Heart left ventricle (tissue), 13 donors: ENCODE data around the gene WDR35.

Source experiments
- POLR2A ChIP-seq, 2 donors: fragments of 450-650 bp; IDR thresholded peaks; one replicate each; pipeline ENCODE4 v1.6.1; 2017; ENCODE audit warnings: antibody characterized with exemption in 2 of 2, mild to moderate bottlenecking in 2 of 2, moderate library complexity in 2 of 2
- TF ChIP-seq, protein P1 (sequence below), 12 donors: fragments of 200-600 bp; sonication (generic) in 4 of 12; IDR thresholded peaks; one replicate each; pipeline versions ENCODE4 v1.5.0 to v1.8.0; 2018 to 2022; ENCODE audit warnings: antibody characterized with exemption in 12 of 12, mild to moderate bottlenecking in 5 of 12
- donor health status: ischemic (EF 13 %, LVEDD 7.1; RV severe dilation, severe dysfunction).
- donor health status: DM: no; HTN: yes; CAD: no.
- donor health status: DM: no; HTN: no; CAD: no.
- donor health status: ischemic (EF 25% LVEDD 6.9; RV normal size, moderate dysfunction).
- donor health status: ischemic (EF 25% LVEDD 5.7; RV mildly dilated, moderate dysfunction).
- donor health status: ischemic (EF 35%, LVEDD 5.7; RV mildly dilated, moderate dysfunction).
- donor health status: nonischemic (EF 11% LVEDD 7.7; RV severe dilation, severe dysfunction).
- donor health status: DM: yes; HTN: yes; CAD: no.
- donor health status: PGD.
- donor health status: ischemic (EF 29% LVEDD 5.4; RV normal size, mild dysfunction).
- donor health status: nonischemic (EF 23%, LVEDD 6.1; RV moderate dilation, normal function).

DNA sequence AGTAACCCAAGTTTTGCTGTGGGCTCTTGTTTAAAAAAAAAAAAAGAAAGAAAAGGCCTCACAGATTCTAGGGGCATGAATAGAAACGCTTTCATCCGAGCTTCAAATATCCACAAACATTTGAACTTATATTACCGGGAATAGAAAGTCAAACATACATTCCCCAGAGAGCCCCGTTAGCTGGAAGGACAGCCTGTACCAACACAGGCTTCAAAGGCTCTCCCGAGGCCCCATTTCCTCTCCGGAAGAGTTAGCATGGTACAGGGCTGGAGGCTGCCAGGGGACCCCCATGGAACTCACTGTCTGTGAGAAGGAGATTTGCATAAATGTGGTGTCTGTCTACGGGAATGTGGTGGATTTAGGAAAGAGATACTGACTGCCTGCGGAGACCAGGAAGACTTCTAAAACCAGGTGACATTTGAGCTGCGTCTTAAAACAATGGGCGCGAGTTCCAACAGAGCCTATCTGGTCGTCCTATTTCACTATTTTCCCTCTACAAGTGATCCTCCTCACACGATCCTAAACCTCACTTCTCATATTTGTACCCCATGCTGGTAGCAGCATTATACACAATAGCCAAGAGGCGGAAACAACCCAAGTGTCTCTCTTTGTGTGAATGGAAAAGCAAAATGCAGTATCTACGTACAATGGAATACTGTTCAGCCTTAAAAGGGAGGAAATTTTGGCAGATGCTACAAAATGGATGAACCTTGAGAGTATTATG, 23.4 kb upstream of the WDR35 start:
- TF ChIP-seq, protein P1, sequence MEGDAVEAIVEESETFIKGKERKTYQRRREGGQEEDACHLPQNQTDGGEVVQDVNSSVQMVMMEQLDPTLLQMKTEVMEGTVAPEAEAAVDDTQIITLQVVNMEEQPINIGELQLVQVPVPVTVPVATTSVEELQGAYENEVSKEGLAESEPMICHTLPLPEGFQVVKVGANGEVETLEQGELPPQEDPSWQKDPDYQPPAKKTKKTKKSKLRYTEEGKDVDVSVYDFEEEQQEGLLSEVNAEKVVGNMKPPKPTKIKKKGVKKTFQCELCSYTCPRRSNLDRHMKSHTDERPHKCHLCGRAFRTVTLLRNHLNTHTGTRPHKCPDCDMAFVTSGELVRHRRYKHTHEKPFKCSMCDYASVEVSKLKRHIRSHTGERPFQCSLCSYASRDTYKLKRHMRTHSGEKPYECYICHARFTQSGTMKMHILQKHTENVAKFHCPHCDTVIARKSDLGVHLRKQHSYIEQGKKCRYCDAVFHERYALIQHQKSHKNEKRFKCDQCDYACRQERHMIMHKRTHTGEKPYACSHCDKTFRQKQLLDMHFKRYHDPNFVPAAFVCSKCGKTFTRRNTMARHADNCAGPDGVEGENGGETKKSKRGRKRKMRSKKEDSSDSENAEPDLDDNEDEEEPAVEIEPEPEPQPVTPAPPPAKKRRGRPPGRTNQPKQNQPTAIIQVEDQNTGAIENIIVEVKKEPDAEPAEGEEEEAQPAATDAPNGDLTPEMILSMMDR (IDR thresholded peaks at IDR 0.05) = no peak
- no peak for TF ChIP-seq POLR2A (IDR thresholded peaks at IDR 0.05)
